NCI-H82 treated with DMSO at 0.1 percent for 48 hours (cell line): Measurements from ENCODE around the gene ZNF516.

Experiments
- DNase-seq: peaks from one replicate; lab custom pipeline; 2025; ENCODE audit not compliant: unreplicated experiment; lab: John Stamatoyannopoulos, UW

ZNF516 gene

GRCh38 chr18:76443519-76444445 is 51.3 kb downstream of the ZNF516 start:
- no peak for DNase-seq

GRCh38 chr18:76442413-76443171 is 52.5 kb downstream of the ZNF516 start:
- DNase-seq, result no peak

GRCh38 chr18:76441668-76442412 is 53.2 kb downstream of the ZNF516 start:
- DNase-seq, result no peak

GRCh38 chr18:76441002-76441667 is 53.9 kb downstream of the ZNF516 start:
- no peak for DNase-seq

- no peak for DNase-seq
Observed at GRCh38 chr18:76437910-76438309, 57.1 kb downstream of the ZNF516 start.

GRCh38 chr18:76437011-76437410 is 58.0 kb downstream of the ZNF516 start:
- no peak for DNase-seq

- no peak for DNase-seq
Observed at GRCh38 chr18:76436342-76436741, 58.7 kb downstream of the ZNF516 start.

- DNase-seq, result no peak
Observed at GRCh38 chr18:76435316-76435989, 59.6 kb downstream of the ZNF516 start.

- DNase-seq, result no peak
Observed at GRCh38 chr18:76434452-76434851, 60.6 kb downstream of the ZNF516 start.

- no peak for DNase-seq
Observed at GRCh38 chr18:76433788-76434187, 61.3 kb downstream of the ZNF516 start.

- no peak for DNase-seq
Observed at GRCh38 chr18:76432970-76433767, 61.9 kb downstream of the ZNF516 start.

- DNase-seq, result no peak
Observed at GRCh38 chr18:76432274-76432755, 62.7 kb downstream of the ZNF516 start.

GRCh38 chr18:76431437-76432273 is 63.4 kb downstream of the ZNF516 start:
- DNase-seq, result no peak

GRCh38 chr18:76430636-76431035 is 64.4 kb downstream of the ZNF516 start:
- no peak for DNase-seq

GRCh38 chr18:76429262-76430126 is 65.5 kb downstream of the ZNF516 start:
- DNase-seq, result no peak

GRCh38 chr18:76428396-76429261 is 66.4 kb downstream of the ZNF516 start:
- DNase-seq, result no peak
